ENCODE measurements around the gene SCYL2. TPM values are rescaled to one million over a fixed set of nuclear protein-coding genes. Genes with fewer than 3 reads are reported as not detected.
"Not testable (repeated sequence)": the region's sequence is repeated elsewhere in the genome, so short reads cannot be mapped to it uniquely, and the experiment has no call there.

SCYL2 gene
- total RNA-seq, 1 experiment from 2014 or later = 41.1 TPM

DNA sequence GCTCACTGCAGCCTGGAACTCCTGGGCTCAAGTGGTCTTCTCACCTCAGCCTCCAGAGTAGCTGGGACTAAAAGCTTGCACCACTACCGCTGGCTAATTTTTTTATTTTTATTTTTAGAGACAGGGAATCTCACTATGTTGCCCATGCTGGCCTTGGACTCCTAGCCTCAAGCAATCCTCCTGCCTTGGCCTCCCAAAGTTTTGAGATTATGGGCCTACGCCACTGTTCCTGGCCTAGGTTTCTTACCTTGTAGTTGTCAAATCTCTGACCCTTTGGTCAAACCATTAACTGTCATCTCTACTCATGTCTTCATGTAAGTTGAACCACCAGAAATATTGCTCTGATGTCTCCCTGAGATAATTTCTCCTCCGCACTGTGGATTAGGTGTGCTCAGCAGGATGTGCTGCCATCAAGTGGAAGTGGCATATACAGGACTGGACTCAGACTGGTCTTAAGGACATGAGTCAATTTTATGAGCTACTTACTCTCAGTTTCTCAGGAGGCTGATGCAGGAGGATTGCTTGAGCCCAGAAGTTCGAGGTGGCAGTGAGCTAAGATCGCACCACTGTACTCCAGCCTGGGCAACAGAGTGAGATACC is 37.8 kb upstream of the SCYL2 start:
- Histone ChIP-seq H3K9me2 (ENCODE audit: insufficient read depth) (no peaks in the 10 kb centered on the region), H4K20me1 (ENCODE audit: insufficient read depth) (no peaks in the 10 kb centered on the region), H3K4me3 (peak overlapping the region; percentile 45; the same call in 1 of the 2 replicates), H3K9me3 (ENCODE audit: insufficient read depth, low read depth) (no peaks in the 10 kb centered on the region), H3K36me3 (ENCODE audit: low read depth) (no peaks in the 10 kb centered on the region), H3K27ac (peak overlapping the region; percentile 93), H3K4me1 (replicated peaks; ENCODE audit: insufficient read depth) (peaks cover 68% of the 10 kb centered on the region), H3K27me3 (ENCODE audit: insufficient read depth, low read depth) (no peaks in the 10 kb centered on the region), H3K4me2 (peak overlapping the region; percentile 93), H3F3A (ENCODE audit: insufficient read depth, low read depth) (peaks cover 46% of the 10 kb centered on the region), H2AFZ (peak overlapping the region; percentile 69), H3K79me2 (ENCODE audit: low read depth) (no peaks in the 10 kb centered on the region)
- TF ChIP-seq EZH2 (IDR thresholded peaks at IDR 0.05; ENCODE audit: low read depth) (no peak), CTCF (conservative IDR thresholded peaks at IDR 0.05) (peak; percentile 46; the same call in 1 of the 2 replicates)
- ChIA-PET POLR2A (ENCODE audit: unreplicated experiment) (interaction anchor here (0.5 to 0.7 kb wide), 6 partner anchors 18 to 431 kb away, joined by 3 to 17 read pairs (median 4); no protein-coding TSS in a partner anchor), CTCF (interaction anchor here (0.6 to 1.7 kb wide), 6 partner anchors 9 to 74 kb away, joined by 3 to 13 read pairs (median 4); partner anchors contain the start of gene ACTR6)
- peak; percentile 28 to 73 for DNase-seq
- no TSS peak for BruUV-seq (replicated peaks)
- intact Hi-C loops (cut with micrococcal nuclease; ENCODE audit: unreplicated experiment) = loop anchor here (1.0 to 2.0 kb wide), 3 partner anchors 28 to 418 kb away; partner anchors contain the start of gene ACTR6

- CTCF ChIA-PET = interaction anchor here (0.6 to 1.7 kb wide), 8 partner anchors 8 to 127 kb away, joined by 3 to 13 read pairs (median 4); partner anchors contain the start of gene ACTR6
- Histone ChIP-seq H4K20me1 (ENCODE audit: insufficient read depth) (no peaks in the 10 kb centered on the region), H3K27me3 (ENCODE audit: insufficient read depth, low read depth) (no peaks in the 10 kb centered on the region), H3K9me2 (ENCODE audit: insufficient read depth) (no peaks in the 10 kb centered on the region), H3K4me1 (replicated peaks; ENCODE audit: insufficient read depth) (peaks cover 75% of the 10 kb centered on the region), H3K36me3 (ENCODE audit: low read depth) (no peaks in the 10 kb centered on the region), H3K9me3 (ENCODE audit: insufficient read depth, low read depth) (no peaks in the 10 kb centered on the region), H3K4me3 (peak overlapping the region; percentile 45; the same call in 1 of the 2 replicates), H2AFZ (peak overlapping the region; percentile 69), H3K79me2 (ENCODE audit: low read depth) (no peaks in the 10 kb centered on the region), H3F3A (ENCODE audit: insufficient read depth, low read depth) (peaks cover 51% of the 10 kb centered on the region), H3K4me2 (peak overlapping the region; percentile 93), H3K27ac (peak overlapping the region; percentile 93)
- no peak for TF ChIP-seq CTCF (conservative IDR thresholded peaks at IDR 0.05)
- BruUV-seq (replicated peaks) = no TSS peak
- intact Hi-C loops (cut with micrococcal nuclease; ENCODE audit: unreplicated experiment) = loop anchor here (1.0 to 10.0 kb wide), 7 partner anchors 29 to 505 kb away; partner anchors contain the start of genes ACTR6, DEPDC4 and SCYL2
- DNase-seq = peak; percentile 60 to 95
- POLR2A ChIA-PET (ENCODE audit: unreplicated experiment) = interaction anchor here (0.5 to 0.7 kb wide), 4 partner anchors 37 to 431 kb away, joined by 3 to 17 read pairs (median 3); partner anchors contain the start of gene SCYL2
Observed at GRCh38 chr12:100229876-100230275, 37.1 kb upstream of the SCYL2 start.

GRCh38 chr12:100231873-100232272 is 35.1 kb upstream of the SCYL2 start:
- H3K9me3 ChIP-seq (ENCODE audit: insufficient read depth, low read depth); H3K4me3 ChIP-seq; H3K36me3 ChIP-seq (ENCODE audit: low read depth); H4K20me1 ChIP-seq (ENCODE audit: insufficient read depth); POLR2A ChIA-PET (ENCODE audit: unreplicated experiment); H3K9me2 ChIP-seq (ENCODE audit: insufficient read depth); H3K79me2 ChIP-seq (ENCODE audit: low read depth); H3K27me3 ChIP-seq (ENCODE audit: insufficient read depth, low read depth); BruUV-seq (replicated peaks): not testable (repeated sequence)
- Histone ChIP-seq H3K4me1 (replicated peaks; ENCODE audit: insufficient read depth) (peaks cover 78% of the 10 kb centered on the region), H3K27ac (peak overlapping the region; percentile 93), H2AFZ (0 out of 2 replicates have a peak overlapping the region, but pooled peaks have one; percentile 29), H3K4me2 (peak overlapping the region; percentile 46), H3F3A (ENCODE audit: insufficient read depth, low read depth) (peaks cover 51% of the 10 kb centered on the region)
- DNase-seq = peak; percentile 9 to 83
- intact Hi-C loops (cut with micrococcal nuclease; ENCODE audit: unreplicated experiment) = loop anchor here (5.0 to 10.0 kb wide), 3 partner anchors 113 to 503 kb away; no protein-coding TSS in a partner anchor
- CTCF ChIA-PET = interaction anchor here (0.7 kb wide), 1 partner anchor 36 kb away, joined by 4 read pairs; no protein-coding TSS in a partner anchor
